GM12873 (cell line): ENCODE results near the gene TSFM.

Experiments
- CTCF ChIP-seq: IDR thresholded peaks from 2 replicates; pipeline ENCODE4 v1.5.1; 2012; ENCODE audit warnings: low read depth, mild to moderate bottlenecking, moderate library complexity, low read length, control low read depth; ENCODE audit not compliant: insufficient read depth; ENCODE audit errors: missing control alignments

The TSFM gene

GRCh38 chr12:57782608-57783465 is at the start of gene TSFM:
Gene TSFM (plus strand): TSS chr12:57782787. CDS start chr12:57782802, 15 bp downstream.
- TF ChIP-seq CTCF, result peak; percentile 94

- no peak for TF ChIP-seq CTCF
These were observed 48.7 kb upstream of the TSFM start for GRCh38 chr12:57733928-57734327.

- TF ChIP-seq CTCF, result no peak
These were observed 48.0 kb upstream of the TSFM start for GRCh38 chr12:57734591-57734990.

GRCh38 chr12:57735198-57735855 is 47.3 kb upstream of the TSFM start:
- no peak for TF ChIP-seq CTCF

DNA sequence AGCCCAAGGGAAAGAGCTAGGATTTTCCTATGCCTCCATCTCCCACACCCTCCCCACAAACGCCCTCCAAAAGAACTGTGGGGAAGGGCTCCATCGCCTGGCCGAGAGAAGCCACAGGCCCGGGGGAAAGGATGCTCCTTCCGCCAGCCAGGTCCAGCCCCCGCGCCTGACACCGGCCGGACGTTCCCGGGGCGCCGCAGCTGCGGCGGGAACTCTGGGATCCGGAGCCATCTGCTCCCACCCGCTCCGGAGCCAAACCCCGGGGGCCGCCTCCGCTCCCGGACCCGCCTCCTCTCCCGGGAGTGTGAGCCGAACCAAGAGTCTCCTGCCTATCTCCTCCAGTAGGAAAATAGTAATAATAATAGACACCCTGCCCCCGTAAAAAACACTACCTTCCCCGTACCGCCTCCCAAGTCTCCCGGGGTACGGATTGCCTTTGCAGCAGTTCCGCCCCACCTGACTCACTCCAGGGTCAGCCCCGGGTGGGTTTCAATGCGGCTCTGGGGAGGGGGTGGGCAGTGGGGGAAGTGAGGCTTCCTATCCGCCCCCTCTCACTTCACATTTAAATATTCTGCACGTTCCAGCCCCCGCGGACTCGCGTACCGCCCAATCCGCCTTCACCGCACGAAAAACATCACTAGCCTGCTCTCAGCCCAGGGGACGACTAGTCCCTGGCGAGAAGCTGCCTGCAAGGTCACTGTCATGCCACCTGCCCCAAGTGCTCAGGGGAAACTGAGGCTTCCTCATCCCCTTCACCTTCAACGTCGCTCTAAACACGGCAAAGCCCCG is 46.4 kb upstream of the TSFM start:
- no peak for TF ChIP-seq CTCF

DNA sequence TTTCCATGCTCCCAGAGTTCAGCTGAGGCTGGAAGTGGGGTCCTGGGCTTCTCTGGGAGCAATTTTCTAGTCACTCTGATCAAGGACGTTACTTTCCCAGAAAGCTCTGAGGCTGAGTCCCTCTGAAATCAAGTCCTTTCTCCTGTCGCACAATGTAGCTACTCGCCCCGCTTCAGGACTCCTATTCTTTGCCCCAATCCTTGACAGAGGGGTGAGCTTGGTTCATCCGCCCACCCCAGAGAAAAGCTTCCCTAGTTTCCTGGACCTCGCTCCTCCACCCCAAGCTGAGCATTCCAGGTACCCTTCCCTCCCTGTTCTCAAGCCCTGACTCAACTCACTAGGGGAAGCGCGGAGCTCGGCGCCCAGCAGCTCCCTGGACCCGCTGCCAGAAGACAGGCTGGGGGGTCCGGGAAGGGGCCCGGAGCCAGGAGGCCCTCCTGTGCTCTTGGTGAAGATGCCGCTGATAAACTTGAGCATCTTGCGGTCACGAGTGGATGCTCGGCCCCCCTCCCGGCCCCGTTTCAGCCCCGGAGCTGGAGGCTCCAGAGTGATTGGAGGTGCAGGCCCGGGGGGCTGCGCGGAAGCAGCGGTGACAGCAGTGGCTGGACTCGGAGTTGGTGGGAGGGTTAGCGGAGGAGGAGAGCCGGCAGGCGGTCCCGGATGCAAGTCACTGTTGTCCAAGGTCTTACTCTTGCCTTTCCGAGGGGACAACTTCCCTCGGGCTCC is 45.7 kb upstream of the TSFM start:
- TF ChIP-seq CTCF, result no peak
